Neural crest cell (in vitro differentiated cells): ENCODE measurements around the gene UBXN10. TPM values are rescaled to one million over a fixed set of nuclear protein-coding genes. Genes with fewer than 3 reads are reported as not detected.

Experiments
- DNase-seq: peaks from one replicate; pipeline ENCODE4 v3.0.0; 2021; ENCODE audit warnings: low read depth, mixed read lengths, low spot score
- H3K27ac Mint-ChIP-seq: one replicate; pipeline ENCODE4 v1.8.0; 2021; ENCODE audit warnings: mild to moderate bottlenecking, mixed read lengths; ENCODE audit not compliant: unreplicated experiment
- H3K27me3 Mint-ChIP-seq: 2 replicates; pipeline ENCODE4 v1.8.0; 2021; ENCODE audit warnings: low read depth, mild to moderate bottlenecking, mixed read lengths
- H3K36me3 Mint-ChIP-seq: 2 replicates; pipeline ENCODE4 v1.8.0; 2021; ENCODE audit warnings: low read depth, mild to moderate bottlenecking, mixed read lengths
- H3K4me1 Mint-ChIP-seq: 2 replicates; pipeline ENCODE4 v1.8.0; 2021; ENCODE audit warnings: mixed read lengths
- H3K4me3 Mint-ChIP-seq: one replicate; pipeline ENCODE4 v1.8.0; 2021; ENCODE audit warnings: mild to moderate bottlenecking, mixed read lengths
- H3K9me3 Mint-ChIP-seq: 2 replicates; pipeline ENCODE4 v1.8.0; 2021; ENCODE audit warnings: mixed read lengths
- total RNA-seq: library from RNA; stranded (reverse); gene quantifications from 2 replicates; pipeline ENCODE4 v1.2.1, GENCODE V29; 2021
- TF ChIP-seq, protein P1 (sequence below): fragments of 200-600 bp; sonication (generic); conservative IDR thresholded peaks from 2 replicates; pipeline ENCODE4 v1.5.0; 2021; ENCODE audit warnings: antibody characterized with exemption, mild to moderate bottlenecking

UBXN10 gene
- total RNA-seq, 1 donor from 2014 or later, result 1.4 TPM

GRCh38 chr1:20174937-20175666 lies 10.8 kb upstream of the UBXN10 start:
- no peak for DNase-seq
- Mint-ChIP-seq H3K27ac (peak overlapping the region; percentile 37), H3K4me3 (no peak overlapping the region), H3K9me3 (peaks cover 3% of the 10 kb centered on the region), H3K4me1 (no peaks in the 10 kb centered on the region), H3K36me3 (no peaks in the 10 kb centered on the region), H3K27me3 (peaks cover 29% of the 10 kb centered on the region)
- TF ChIP-seq, protein P1, sequence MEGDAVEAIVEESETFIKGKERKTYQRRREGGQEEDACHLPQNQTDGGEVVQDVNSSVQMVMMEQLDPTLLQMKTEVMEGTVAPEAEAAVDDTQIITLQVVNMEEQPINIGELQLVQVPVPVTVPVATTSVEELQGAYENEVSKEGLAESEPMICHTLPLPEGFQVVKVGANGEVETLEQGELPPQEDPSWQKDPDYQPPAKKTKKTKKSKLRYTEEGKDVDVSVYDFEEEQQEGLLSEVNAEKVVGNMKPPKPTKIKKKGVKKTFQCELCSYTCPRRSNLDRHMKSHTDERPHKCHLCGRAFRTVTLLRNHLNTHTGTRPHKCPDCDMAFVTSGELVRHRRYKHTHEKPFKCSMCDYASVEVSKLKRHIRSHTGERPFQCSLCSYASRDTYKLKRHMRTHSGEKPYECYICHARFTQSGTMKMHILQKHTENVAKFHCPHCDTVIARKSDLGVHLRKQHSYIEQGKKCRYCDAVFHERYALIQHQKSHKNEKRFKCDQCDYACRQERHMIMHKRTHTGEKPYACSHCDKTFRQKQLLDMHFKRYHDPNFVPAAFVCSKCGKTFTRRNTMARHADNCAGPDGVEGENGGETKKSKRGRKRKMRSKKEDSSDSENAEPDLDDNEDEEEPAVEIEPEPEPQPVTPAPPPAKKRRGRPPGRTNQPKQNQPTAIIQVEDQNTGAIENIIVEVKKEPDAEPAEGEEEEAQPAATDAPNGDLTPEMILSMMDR, result no peak

GRCh38 chr1:20178634-20179370 lies 7.1 kb upstream of the UBXN10 start:
- no peak for DNase-seq
- H3K9me3 Mint-ChIP-seq, result peaks cover 3% of the 10 kb centered on the region
- H3K27me3 Mint-ChIP-seq, result peaks cover 34% of the 10 kb centered on the region
- no peaks in the 10 kb centered on the region for H3K4me1 Mint-ChIP-seq
- TF ChIP-seq, protein P1, result no peak
- no peaks in the 10 kb centered on the region for H3K36me3 Mint-ChIP-seq
- no peak overlapping the region for H3K27ac Mint-ChIP-seq
- no peak overlapping the region for H3K4me3 Mint-ChIP-seq

GRCh38 chr1:20179371-20180128 lies 6.3 kb upstream of the UBXN10 start:
- peaks cover 36% of the 10 kb centered on the region for H3K27me3 Mint-ChIP-seq
- TF ChIP-seq, protein P1, result no peak
- no peak for DNase-seq
- peaks cover 3% of the 10 kb centered on the region for H3K9me3 Mint-ChIP-seq
- H3K4me1 Mint-ChIP-seq, result no peaks in the 10 kb centered on the region
- H3K27ac Mint-ChIP-seq, result no peak overlapping the region
- no peaks in the 10 kb centered on the region for H3K36me3 Mint-ChIP-seq
- no peak overlapping the region for H3K4me3 Mint-ChIP-seq

- Mint-ChIP-seq H3K27ac (no peak overlapping the region), H3K4me1 (peaks cover 4% of the 10 kb centered on the region), H3K9me3 (peaks cover 3% of the 10 kb centered on the region), H3K4me3 (no peak overlapping the region), H3K36me3 (no peaks in the 10 kb centered on the region), H3K27me3 (peaks cover 32% of the 10 kb centered on the region)
- DNase-seq, result no peak
- TF ChIP-seq, protein P1, result no peak
These were observed 5.6 kb upstream of the UBXN10 start for GRCh38 chr1:20180129-20180843.

GRCh38 chr1:20180844-20181207 lies 5.1 kb upstream of the UBXN10 start:
- no peaks in the 10 kb centered on the region for H3K36me3 Mint-ChIP-seq
- peaks cover 3% of the 10 kb centered on the region for H3K9me3 Mint-ChIP-seq
- no peak for DNase-seq
- peaks cover 6% of the 10 kb centered on the region for H3K4me1 Mint-ChIP-seq
- no peak overlapping the region for H3K27ac Mint-ChIP-seq
- TF ChIP-seq, protein P1, result no peak
- H3K27me3 Mint-ChIP-seq, result peaks cover 32% of the 10 kb centered on the region
- H3K4me3 Mint-ChIP-seq, result no peak overlapping the region
